OCI-LY1 (cell line): Measurements from ENCODE around the gene IL1R2.

Experiments used
- H2AFZ ChIP-seq: fragments of 200-600 bp; sonication (generic), shearing (Covaris generic); 2 replicates; pipeline ENCODE4 v1.6.0; 2014; ENCODE audit warnings: antibody characterized with exemption, mild to moderate bottlenecking, low read length
- H3F3A ChIP-seq: fragments of 200-600 bp; sonication (generic), shearing (Covaris generic); 2 replicates; pipeline ENCODE4 v1.6.0; 2014; ENCODE audit warnings: mild to moderate bottlenecking, antibody characterized with exemption, low read length, moderate library complexity; ENCODE audit not compliant: insufficient read depth
- H3K27ac ChIP-seq: fragments of 200-600 bp; sonication (generic); 2 replicates; pipeline ENCODE4 v1.5.1; 2014; ENCODE audit warnings: low read length, mixed run types, mild to moderate bottlenecking, low read depth; ENCODE audit not compliant: poor library complexity, severe bottlenecking
- H3K27me3 ChIP-seq: fragments of 200-600 bp; sonication (generic); 2 replicates; pipeline ENCODE4 v1.6.0; 2014; ENCODE audit warnings: antibody characterized with exemption, mild to moderate bottlenecking, low read length, moderate library complexity; ENCODE audit not compliant: insufficient read depth
- H3K36me3 ChIP-seq: fragments of 200-600 bp; sonication (generic); 2 replicates; pipeline ENCODE4 v1.6.1; 2014; ENCODE audit warnings: mild to moderate bottlenecking, antibody characterized with exemption, low read length, moderate library complexity, mixed read lengths; ENCODE audit not compliant: insufficient read depth
- H3K4me1 ChIP-seq: fragments of 200-600 bp; sonication (generic); 2 replicates; pipeline ENCODE4 v1.5.1; 2014; ENCODE audit warnings: mild to moderate bottlenecking, low read length, moderate library complexity; ENCODE audit not compliant: insufficient read depth, severe bottlenecking
- H3K4me2 ChIP-seq: fragments of 200-600 bp; sonication (generic), shearing (Covaris generic); 2 replicates; pipeline ENCODE4 v1.6.1; 2014; ENCODE audit warnings: low read length
- H3K4me3 ChIP-seq: fragments of 200-600 bp; sonication (generic); 2 replicates; pipeline ENCODE4 v1.5.1; 2014; ENCODE audit warnings: low read length, low read depth, mild to moderate bottlenecking, mixed read lengths; ENCODE audit not compliant: poor library complexity, severe bottlenecking
- H3K79me2 ChIP-seq: fragments of 200-600 bp; shearing (Covaris generic); 2 replicates; pipeline ENCODE4 v1.6.1; 2016; ENCODE audit warnings: mixed run types, low read length, mixed read lengths; ENCODE audit not compliant: insufficient read depth
- H3K9ac ChIP-seq: fragments of 200-600 bp; sonication (generic), shearing (Covaris generic); 2 replicates; pipeline ENCODE4 v1.6.1; 2014; ENCODE audit warnings: mild to moderate bottlenecking, low read length, mixed read lengths
- H3K9me2 ChIP-seq: fragments of 200-600 bp; sonication (generic), shearing (Covaris generic); 2 replicates; pipeline ENCODE4 v1.6.1; 2014; ENCODE audit warnings: low read depth, mild to moderate bottlenecking, low read length, mixed read lengths
- H3K9me3 ChIP-seq: fragments of 200-600 bp; shearing (Covaris generic); 2 replicates; pipeline ENCODE4 v1.6.1; 2014; ENCODE audit warnings: low read length, mixed read lengths
- H4K20me1 ChIP-seq: fragments of 200-600 bp; sonication (generic), shearing (Covaris generic); 2 replicates; pipeline ENCODE4 v1.6.0; 2016; ENCODE audit warnings: mild to moderate bottlenecking, low read length; ENCODE audit not compliant: insufficient read depth
- EZH2 ChIP-seq: fragments of 200-600 bp; sonication (generic), shearing (Covaris generic); IDR thresholded peaks from 2 replicates; pipeline ENCODE4 v1.8.0; 2017; ENCODE audit warnings: borderline replicate concordance, mixed run types, mild to moderate bottlenecking, antibody characterized with exemption, low read length, moderate library complexity, mixed read lengths
- TF ChIP-seq, protein P1 (sequence below): fragments of 200-600 bp; sonication (generic), shearing (Covaris generic); IDR thresholded peaks from 2 replicates; pipeline ENCODE4 v1.5.1; 2017; ENCODE audit warnings: mild to moderate bottlenecking, antibody characterized with exemption, low read length, moderate library complexity, mixed read lengths

IL1R2 gene

DNA sequence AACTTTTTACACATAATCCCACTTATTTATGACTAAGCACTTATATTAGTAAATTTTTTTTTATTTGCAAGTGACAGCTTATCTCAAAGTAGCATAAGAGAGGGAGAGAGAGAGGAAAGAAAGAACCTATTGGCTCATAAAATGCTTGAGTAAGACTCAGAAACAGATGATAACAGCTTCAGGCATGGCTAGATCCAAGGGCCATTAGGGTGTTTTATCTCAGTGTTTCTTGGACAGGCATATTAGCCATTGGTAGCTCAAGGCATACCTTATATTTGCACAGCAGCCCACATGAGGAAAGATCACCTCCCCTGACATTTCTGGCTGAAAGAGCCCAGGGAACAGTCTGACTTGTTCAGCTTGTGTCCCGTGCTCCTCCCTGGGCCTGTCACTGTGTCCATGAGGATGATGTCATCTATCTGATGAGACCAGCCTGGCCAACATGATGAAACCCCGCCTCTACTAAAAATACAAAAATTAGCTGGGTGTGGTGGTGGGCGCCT lies 64.4 kb downstream of the IL1R2 start:
- Histone ChIP-seq H2AFZ (no peak overlapping the region), H3K9ac (no peak overlapping the region), H3K79me2 (no peaks in the 10 kb centered on the region), H3K4me1 (no peaks in the 10 kb centered on the region), H3K36me3 (no peaks in the 10 kb centered on the region), H4K20me1 (no peaks in the 10 kb centered on the region), H3K9me3 (no peaks in the 10 kb centered on the region), H3K9me2 (no peaks in the 10 kb centered on the region), H3K4me3 (no peak overlapping the region), H3K4me2 (no peak overlapping the region), H3K27ac (no peak overlapping the region), H3F3A (no peaks in the 10 kb centered on the region), H3K27me3 (no peaks in the 10 kb centered on the region)
- TF ChIP-seq, protein P1, sequence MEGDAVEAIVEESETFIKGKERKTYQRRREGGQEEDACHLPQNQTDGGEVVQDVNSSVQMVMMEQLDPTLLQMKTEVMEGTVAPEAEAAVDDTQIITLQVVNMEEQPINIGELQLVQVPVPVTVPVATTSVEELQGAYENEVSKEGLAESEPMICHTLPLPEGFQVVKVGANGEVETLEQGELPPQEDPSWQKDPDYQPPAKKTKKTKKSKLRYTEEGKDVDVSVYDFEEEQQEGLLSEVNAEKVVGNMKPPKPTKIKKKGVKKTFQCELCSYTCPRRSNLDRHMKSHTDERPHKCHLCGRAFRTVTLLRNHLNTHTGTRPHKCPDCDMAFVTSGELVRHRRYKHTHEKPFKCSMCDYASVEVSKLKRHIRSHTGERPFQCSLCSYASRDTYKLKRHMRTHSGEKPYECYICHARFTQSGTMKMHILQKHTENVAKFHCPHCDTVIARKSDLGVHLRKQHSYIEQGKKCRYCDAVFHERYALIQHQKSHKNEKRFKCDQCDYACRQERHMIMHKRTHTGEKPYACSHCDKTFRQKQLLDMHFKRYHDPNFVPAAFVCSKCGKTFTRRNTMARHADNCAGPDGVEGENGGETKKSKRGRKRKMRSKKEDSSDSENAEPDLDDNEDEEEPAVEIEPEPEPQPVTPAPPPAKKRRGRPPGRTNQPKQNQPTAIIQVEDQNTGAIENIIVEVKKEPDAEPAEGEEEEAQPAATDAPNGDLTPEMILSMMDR = no peak
- TF ChIP-seq EZH2 = no peak

DNA sequence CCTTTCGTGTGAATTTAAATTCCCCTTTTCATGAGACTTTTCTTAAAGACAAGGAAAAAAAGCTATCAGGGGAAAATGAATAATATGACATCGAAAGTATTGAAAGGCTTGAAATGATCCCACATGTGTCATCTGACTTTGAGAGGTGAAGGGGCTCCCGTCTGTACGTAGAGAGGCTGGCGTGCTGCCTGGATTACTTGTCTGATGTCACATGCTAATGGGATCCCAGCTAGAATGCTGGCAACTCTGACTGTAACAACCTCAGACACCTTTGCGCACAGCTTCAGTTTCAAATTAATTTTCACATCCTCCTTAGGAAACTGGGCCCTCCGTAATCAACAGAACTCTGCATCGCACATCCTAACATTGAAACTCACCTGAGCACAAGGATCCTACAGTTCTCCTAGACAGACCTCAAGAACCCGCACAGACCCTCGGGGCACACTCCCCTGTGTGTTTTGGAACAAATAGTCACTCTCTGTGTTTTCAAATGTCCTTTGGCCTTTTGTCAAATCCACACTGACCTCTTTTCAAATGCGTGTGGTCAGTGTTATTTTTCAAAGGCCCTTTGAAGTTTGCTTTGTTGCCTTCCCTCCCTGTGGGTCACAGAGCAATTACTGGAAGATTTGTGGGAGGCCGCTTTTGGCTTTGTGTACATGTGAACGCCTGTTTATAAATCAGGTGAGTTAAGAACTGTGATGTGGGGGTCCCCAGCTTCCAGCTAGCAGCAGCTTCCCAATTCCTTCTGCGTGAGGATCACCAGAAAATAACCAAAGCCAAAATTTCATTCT lies 65.9 kb downstream of the IL1R2 start:
- no peak for TF ChIP-seq EZH2
- TF ChIP-seq, protein P1 = no peak
- no peak overlapping the region for H3K4me2 ChIP-seq
- no peaks in the 10 kb centered on the region for H3K79me2 ChIP-seq

DNA sequence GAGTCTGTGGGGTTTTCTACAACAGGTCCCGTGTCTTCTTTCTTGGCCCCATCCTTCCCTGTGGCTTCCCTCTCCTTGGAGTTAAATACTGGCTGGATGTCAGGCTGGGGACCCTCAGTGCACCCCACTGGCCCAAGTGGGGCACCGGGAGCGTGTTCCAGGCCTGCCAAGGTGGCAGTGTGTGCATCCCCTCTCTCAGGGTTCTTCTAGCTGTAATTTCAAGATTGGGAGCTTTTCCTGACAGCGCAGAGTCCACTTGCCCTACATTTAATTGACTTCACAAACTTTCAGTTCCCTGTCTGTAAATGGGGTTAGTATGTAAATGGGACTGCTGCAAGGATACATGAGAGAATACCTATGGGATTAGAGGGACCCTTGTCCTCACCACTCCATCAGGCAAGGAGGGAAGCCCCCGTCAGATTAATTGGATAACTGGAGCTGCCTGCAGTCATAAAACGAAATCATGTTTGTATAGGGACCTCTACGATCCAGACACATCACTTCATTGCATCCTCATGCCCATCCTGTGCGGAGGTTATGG lies 66.6 kb downstream of the IL1R2 start:
- no peaks in the 10 kb centered on the region for H4K20me1 ChIP-seq
- no peaks in the 10 kb centered on the region for H3F3A ChIP-seq
- no peak overlapping the region for H3K9ac ChIP-seq
- no peaks in the 10 kb centered on the region for H3K27me3 ChIP-seq
- no peaks in the 10 kb centered on the region for H3K36me3 ChIP-seq
- no peaks in the 10 kb centered on the region for H3K4me1 ChIP-seq
- H3K27ac ChIP-seq = no peak overlapping the region
- no peak overlapping the region for H3K4me2 ChIP-seq
- TF ChIP-seq EZH2 = no peak
- TF ChIP-seq, protein P1 = no peak
- no peaks in the 10 kb centered on the region for H3K9me2 ChIP-seq
- H2AFZ ChIP-seq = no peak overlapping the region
- H3K79me2 ChIP-seq = no peaks in the 10 kb centered on the region
- no peak overlapping the region for H3K4me3 ChIP-seq
- no peaks in the 10 kb centered on the region for H3K9me3 ChIP-seq

More for the DNA sequence above, 65.9 kb downstream of the IL1R2 start:
- H3K27ac ChIP-seq = no peak overlapping the region
- no peaks in the 10 kb centered on the region for H3K9me2 ChIP-seq
- H3F3A ChIP-seq = no peaks in the 10 kb centered on the region
- H4K20me1 ChIP-seq = no peaks in the 10 kb centered on the region
- H3K36me3 ChIP-seq = no peaks in the 10 kb centered on the region
- H3K9me3 ChIP-seq = no peaks in the 10 kb centered on the region
- no peak overlapping the region for H3K4me3 ChIP-seq
- H2AFZ ChIP-seq = no peak overlapping the region
- H3K4me1 ChIP-seq = no peaks in the 10 kb centered on the region
- no peak overlapping the region for H3K9ac ChIP-seq
- H3K27me3 ChIP-seq = no peaks in the 10 kb centered on the region
